Measurements from ENCODE around the gene HIVEP3. TPM values are rescaled to one million over a fixed set of nuclear protein-coding genes. Genes with fewer than 3 reads are reported as not detected.
A peak's percentile ranks its signal among the peaks of the same experiment; 100 is the strongest.

HIVEP3 gene
- total RNA-seq, 1 experiment from 2014 or later = 11.0 TPM

DNA sequence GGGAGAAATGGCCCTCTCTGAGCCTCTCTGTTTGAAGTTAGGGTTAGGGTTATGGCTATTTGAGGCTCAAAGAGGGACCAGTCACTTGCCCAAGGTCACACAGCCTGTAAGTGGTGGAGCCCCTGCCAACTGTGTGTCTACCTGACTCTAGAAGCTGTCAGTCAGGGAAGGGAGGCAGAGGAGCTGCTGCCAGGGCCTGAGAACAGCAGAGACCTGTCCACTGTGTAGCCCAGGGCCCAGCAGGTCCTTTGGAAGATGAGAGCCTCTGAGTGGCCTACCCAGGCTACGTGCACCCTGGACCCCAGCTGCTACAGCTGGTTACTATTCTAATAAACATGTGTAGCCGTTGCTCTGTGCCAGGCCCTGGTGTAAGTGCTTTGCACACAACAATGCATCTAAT lies 419.1 kb downstream of the HIVEP3 start:
- POLR2A ChIA-PET (ENCODE audit: unreplicated experiment) = interaction anchor here (0.6 kb wide), 1 partner anchor 789 kb away, joined by 6 read pairs; no protein-coding TSS in a partner anchor
- no peak for TF ChIP-seq EZH2 (IDR thresholded peaks at IDR 0.05; ENCODE audit: low read depth)
- TF ChIP-seq, protein P1, sequence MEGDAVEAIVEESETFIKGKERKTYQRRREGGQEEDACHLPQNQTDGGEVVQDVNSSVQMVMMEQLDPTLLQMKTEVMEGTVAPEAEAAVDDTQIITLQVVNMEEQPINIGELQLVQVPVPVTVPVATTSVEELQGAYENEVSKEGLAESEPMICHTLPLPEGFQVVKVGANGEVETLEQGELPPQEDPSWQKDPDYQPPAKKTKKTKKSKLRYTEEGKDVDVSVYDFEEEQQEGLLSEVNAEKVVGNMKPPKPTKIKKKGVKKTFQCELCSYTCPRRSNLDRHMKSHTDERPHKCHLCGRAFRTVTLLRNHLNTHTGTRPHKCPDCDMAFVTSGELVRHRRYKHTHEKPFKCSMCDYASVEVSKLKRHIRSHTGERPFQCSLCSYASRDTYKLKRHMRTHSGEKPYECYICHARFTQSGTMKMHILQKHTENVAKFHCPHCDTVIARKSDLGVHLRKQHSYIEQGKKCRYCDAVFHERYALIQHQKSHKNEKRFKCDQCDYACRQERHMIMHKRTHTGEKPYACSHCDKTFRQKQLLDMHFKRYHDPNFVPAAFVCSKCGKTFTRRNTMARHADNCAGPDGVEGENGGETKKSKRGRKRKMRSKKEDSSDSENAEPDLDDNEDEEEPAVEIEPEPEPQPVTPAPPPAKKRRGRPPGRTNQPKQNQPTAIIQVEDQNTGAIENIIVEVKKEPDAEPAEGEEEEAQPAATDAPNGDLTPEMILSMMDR (conservative IDR thresholded peaks at IDR 0.05) = no peak
- H3K79me2 ChIP-seq (ENCODE audit: low read depth) = no peaks in the 10 kb centered on the region

DNA sequence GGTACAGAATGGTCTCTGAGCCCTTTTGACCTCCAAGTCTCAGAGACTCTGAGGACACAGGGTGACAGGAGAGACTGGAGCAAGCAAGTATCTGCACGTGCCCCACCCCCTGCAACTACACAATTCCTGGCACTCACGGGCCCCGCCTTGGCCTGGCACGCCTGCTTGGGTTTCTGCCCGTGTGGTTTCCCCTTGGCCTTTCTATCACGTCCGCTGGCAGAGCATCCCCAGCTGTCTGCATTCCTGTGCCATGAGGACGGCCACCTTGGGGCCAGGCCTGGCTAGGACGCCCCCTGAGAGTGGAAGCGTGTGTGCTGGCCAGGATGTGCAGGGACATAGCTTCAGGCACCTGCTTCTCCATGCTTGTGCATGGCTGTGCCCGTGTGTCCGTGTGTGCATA lies 419.9 kb downstream of the HIVEP3 start:
- BruUV-seq (replicated peaks) = no TSS peak
- H3K36me3 ChIP-seq (ENCODE audit: low read depth) = no peaks in the 10 kb centered on the region
- peaks cover 50% of the 10 kb centered on the region for H3F3A ChIP-seq (ENCODE audit: insufficient read depth, low read depth)
- H3K9me2 ChIP-seq (ENCODE audit: insufficient read depth) = no peaks in the 10 kb centered on the region
- CTCF ChIA-PET = interaction anchor here (0.9 to 1.5 kb wide), 3 partner anchors 15 to 17 kb away, joined by 3 read pairs; no protein-coding TSS in a partner anchor
- intact Hi-C loops (cut with micrococcal nuclease; ENCODE audit: unreplicated experiment) = loop anchor here (2.0 to 10.0 kb wide), 3 partner anchors 14 to 634 kb away; partner anchors contain the start of genes CITED4 and EDN2
- peak overlapping the region; percentile 67 for H3K27ac ChIP-seq
- H4K20me1 ChIP-seq (ENCODE audit: insufficient read depth) = no peaks in the 10 kb centered on the region
- POLR2A ChIA-PET (ENCODE audit: unreplicated experiment) = interaction anchor here (0.6 to 1.0 kb wide), 2 partner anchors 16 to 788 kb away, joined by 3 to 6 read pairs; no protein-coding TSS in a partner anchor
- TF ChIP-seq, protein P1 (conservative IDR thresholded peaks at IDR 0.05) = no peak
- TF ChIP-seq EZH2 (IDR thresholded peaks at IDR 0.05; ENCODE audit: low read depth) = no peak
- peaks cover 86% of the 10 kb centered on the region for H3K4me1 ChIP-seq (replicated peaks; ENCODE audit: insufficient read depth)
- H3K9me3 ChIP-seq (ENCODE audit: insufficient read depth, low read depth) = no peaks in the 10 kb centered on the region
- H3K27me3 ChIP-seq (ENCODE audit: insufficient read depth, low read depth) = no peaks in the 10 kb centered on the region
- H3K79me2 ChIP-seq (ENCODE audit: low read depth) = no peaks in the 10 kb centered on the region
- peak overlapping the region; percentile 52 for H3K4me2 ChIP-seq
- H3K4me3 ChIP-seq = no peak overlapping the region
- DNase-seq = peak; percentile 69 to 91
- no peak overlapping the region for H2AFZ ChIP-seq

More for the DNA sequence above, 419.1 kb downstream of the HIVEP3 start:
- peak overlapping the region; percentile 39; the same call in 1 of the 2 replicates for H3K27ac ChIP-seq
- DNase-seq = no peak
- H4K20me1 ChIP-seq (ENCODE audit: insufficient read depth) = no peaks in the 10 kb centered on the region
- no peaks in the 10 kb centered on the region for H3K9me3 ChIP-seq (ENCODE audit: insufficient read depth, low read depth)
- peak overlapping the region; percentile 52 for H3K4me2 ChIP-seq
- no TSS peak for BruUV-seq (replicated peaks)
- H3K4me1 ChIP-seq (replicated peaks; ENCODE audit: insufficient read depth) = peaks cover 91% of the 10 kb centered on the region
- CTCF ChIA-PET = interaction anchor here (0.9 to 1.5 kb wide), 3 partner anchors 14 to 17 kb away, joined by 3 read pairs; no protein-coding TSS in a partner anchor
- no peak overlapping the region for H3K4me3 ChIP-seq
- H3K9me2 ChIP-seq (ENCODE audit: insufficient read depth) = no peaks in the 10 kb centered on the region
- peaks cover 54% of the 10 kb centered on the region for H3F3A ChIP-seq (ENCODE audit: insufficient read depth, low read depth)
- no peaks in the 10 kb centered on the region for H3K27me3 ChIP-seq (ENCODE audit: insufficient read depth, low read depth)
- no peak overlapping the region for H2AFZ ChIP-seq
- intact Hi-C loops (cut with micrococcal nuclease; ENCODE audit: unreplicated experiment) = loop anchor here (2.0 to 10.0 kb wide), 3 partner anchors 15 to 635 kb away; partner anchors contain the start of genes CITED4 and EDN2
- H3K36me3 ChIP-seq (ENCODE audit: low read depth) = no peaks in the 10 kb centered on the region

DNA sequence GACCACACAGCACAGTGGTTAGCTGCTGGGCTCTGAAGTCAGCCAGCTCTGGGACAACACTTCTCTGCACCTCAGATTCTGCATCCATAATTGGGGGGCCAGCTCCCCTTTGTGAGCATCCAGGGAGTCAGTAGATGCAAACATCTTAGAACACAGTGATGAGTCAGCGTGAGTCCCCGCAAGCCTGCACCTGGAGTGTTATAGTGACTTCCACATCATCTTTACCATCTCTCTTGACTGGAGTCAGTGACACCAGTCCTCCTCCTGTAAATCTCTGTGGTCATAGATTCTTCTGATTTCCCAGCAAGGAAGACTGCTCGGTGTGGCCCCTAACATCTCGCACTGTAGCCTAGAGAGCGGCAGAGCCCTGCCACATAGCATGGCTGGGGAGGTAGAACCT lies 420.3 kb downstream of the HIVEP3 start:
- no peak overlapping the region for H3K4me3 ChIP-seq

More for the DNA sequence above, 420.3 kb downstream of the HIVEP3 start:
- POLR2A ChIA-PET (ENCODE audit: unreplicated experiment) = interaction anchor here (1.0 kb wide), 1 partner anchor 17 kb away, joined by 3 read pairs; no protein-coding TSS in a partner anchor
- intact Hi-C loops (cut with micrococcal nuclease; ENCODE audit: unreplicated experiment) = loop anchor here (2.0 to 10.0 kb wide), 3 partner anchors 14 to 634 kb away; partner anchors contain the start of genes CITED4 and EDN2
- Histone ChIP-seq H3K27ac (peak overlapping the region; percentile 67), H3K4me2 (peak overlapping the region; percentile 52), H3K79me2 (ENCODE audit: low read depth) (no peaks in the 10 kb centered on the region), H2AFZ (no peak overlapping the region), H3K36me3 (ENCODE audit: low read depth) (no peaks in the 10 kb centered on the region), H3K9me2 (ENCODE audit: insufficient read depth) (no peaks in the 10 kb centered on the region), H3K27me3 (ENCODE audit: insufficient read depth, low read depth) (no peaks in the 10 kb centered on the region), H3K4me1 (replicated peaks; ENCODE audit: insufficient read depth) (peaks cover 83% of the 10 kb centered on the region), H3F3A (ENCODE audit: insufficient read depth, low read depth) (peaks cover 50% of the 10 kb centered on the region), H4K20me1 (ENCODE audit: insufficient read depth) (no peaks in the 10 kb centered on the region), H3K9me3 (ENCODE audit: insufficient read depth, low read depth) (no peaks in the 10 kb centered on the region)
- CTCF ChIA-PET = no interaction called here
- TF ChIP-seq, protein P1 (conservative IDR thresholded peaks at IDR 0.05) = no peak
- TF ChIP-seq EZH2 (IDR thresholded peaks at IDR 0.05; ENCODE audit: low read depth) = no peak
- DNase-seq = peak; percentile 51 to 62
- no TSS peak for BruUV-seq (replicated peaks)
